ENCODE data around the gene SMIM24.

The SMIM24 gene

GRCh38 chr19:3441089-3441985 lies 39.0 kb downstream of the SMIM24 start:
- no peak for DNase-seq
- H2AFZ ChIP-seq (ENCODE audit: low read depth, low read length): no peak overlapping the region
- no peak overlapping the region for H3K23ac ChIP-seq (ENCODE audit: low read length in 2 of 2)
- H3K14ac ChIP-seq (ENCODE audit: low read length in 2 of 2): no peak overlapping the region
- no peak overlapping the region for H3K9ac ChIP-seq (ENCODE audit: low read length)
- H3K4me3 ChIP-seq (ENCODE audit: insufficient read depth in 1 of 2, low read depth in 1 of 2, low read length in 2 of 2): no peak overlapping the region
- H2BK5ac ChIP-seq (ENCODE audit: low read depth, low read length, poor library complexity, severe bottlenecking): no peak overlapping the region
- H3K79me1 ChIP-seq (replicated peaks; ENCODE audit: low read length, poor library complexity, severe bottlenecking): peaks cover 48% of the 10 kb centered on the region
- H3K27me3 ChIP-seq (ENCODE audit: control insufficient read depth in 1 of 2, insufficient read depth in 1 of 2, low read length in 2 of 2): no peaks in the 10 kb centered on the region
- no peaks in the 10 kb centered on the region for H3K9me3 ChIP-seq (ENCODE audit: control insufficient read depth, low read length)
- H3K4ac ChIP-seq (ENCODE audit: low read depth in 1 of 2, low read length in 2 of 2): no peak overlapping the region
- H2AK5ac ChIP-seq (ENCODE audit: low read length, severe bottlenecking): no peak overlapping the region
- H3K27ac ChIP-seq (ENCODE audit: low read length, poor library complexity, severe bottlenecking): no peak overlapping the region
- H3K36me3 ChIP-seq (ENCODE audit: control insufficient read depth in 1 of 2, insufficient read depth in 2 of 2, low read depth in 1 of 2, low read length in 2 of 2): peaks cover 65 to 69% of the 10 kb centered on the region in 2 experiments
- no peak overlapping the region for H2BK120ac ChIP-seq (ENCODE audit: low read depth, low read length)
- H3K18ac ChIP-seq (ENCODE audit: low read depth in 1 of 2, low read length in 2 of 2): no peak overlapping the region
- H4K8ac ChIP-seq (ENCODE audit: low read length): no peak overlapping the region
- no peak overlapping the region for H4K91ac ChIP-seq (ENCODE audit: low read length)
- H2BK15ac ChIP-seq (ENCODE audit: low read depth, poor library complexity, severe bottlenecking): no peak overlapping the region
- peaks cover 20% of the 10 kb centered on the region for H3K4me1 ChIP-seq (ENCODE audit: control insufficient read depth, insufficient read depth, low read depth, low read length)
- H3K4me2 ChIP-seq (ENCODE audit: low read length, poor library complexity, severe bottlenecking): no peak overlapping the region
- 75% methylated on average over 25 of the region's 25 CpGs for WGBS
- no peak overlapping the region for H2BK12ac ChIP-seq (ENCODE audit: low read length in 2 of 2)

- H4K8ac ChIP-seq (ENCODE audit: low read length): peak overlapping the region; percentile 8
- H3K27me3 ChIP-seq (ENCODE audit: control insufficient read depth in 1 of 2, insufficient read depth in 1 of 2, low read length in 2 of 2): no peaks in the 10 kb centered on the region
- H2AFZ ChIP-seq (ENCODE audit: low read depth, low read length): no peak overlapping the region
- H3K14ac ChIP-seq (ENCODE audit: low read length in 2 of 2): no peak overlapping the region
- no peaks in the 10 kb centered on the region for H3K9me3 ChIP-seq (ENCODE audit: control insufficient read depth, low read length)
- DNase-seq: no peak
- H3K4me1 ChIP-seq (ENCODE audit: control insufficient read depth, insufficient read depth, low read depth, low read length): peaks cover 15% of the 10 kb centered on the region
- H3K79me1 ChIP-seq (replicated peaks; ENCODE audit: low read length, poor library complexity, severe bottlenecking): peaks cover 39% of the 10 kb centered on the region
- no peak overlapping the region for H3K9ac ChIP-seq (ENCODE audit: low read length)
- H3K18ac ChIP-seq (ENCODE audit: low read depth in 1 of 2, low read length in 2 of 2): no peak overlapping the region
- H2BK12ac ChIP-seq (ENCODE audit: low read length in 2 of 2): no peak overlapping the region
- H3K36me3 ChIP-seq (ENCODE audit: control insufficient read depth in 1 of 2, insufficient read depth in 2 of 2, low read depth in 1 of 2, low read length in 2 of 2): peaks cover 57% of the 10 kb centered on the region in 2 experiments
- H3K4me2 ChIP-seq (ENCODE audit: low read length, poor library complexity, severe bottlenecking): no peak overlapping the region
- no peak overlapping the region for H3K27ac ChIP-seq (ENCODE audit: low read length, poor library complexity, severe bottlenecking)
- no peak overlapping the region for H3K23ac ChIP-seq (ENCODE audit: low read length in 2 of 2)
- no peak overlapping the region for H2BK120ac ChIP-seq (ENCODE audit: low read depth, low read length)
- H2BK15ac ChIP-seq (ENCODE audit: low read depth, poor library complexity, severe bottlenecking): no peak overlapping the region
- H2AK5ac ChIP-seq (ENCODE audit: low read length, severe bottlenecking): no peak overlapping the region
- no peak overlapping the region for H2BK5ac ChIP-seq (ENCODE audit: low read depth, low read length, poor library complexity, severe bottlenecking)
- no peak overlapping the region for H3K4me3 ChIP-seq (ENCODE audit: insufficient read depth in 1 of 2, low read depth in 1 of 2, low read length in 2 of 2)
- 68% methylated on average over 12 of the region's 13 CpGs for WGBS
- H3K4ac ChIP-seq (ENCODE audit: low read depth in 1 of 2, low read length in 2 of 2): no peak overlapping the region
- no peak overlapping the region for H4K91ac ChIP-seq (ENCODE audit: low read length)
Measured at GRCh38 chr19:3440082-3440481, 40.2 kb downstream of the SMIM24 start.

GRCh38 chr19:3434630-3435553 lies 45.4 kb downstream of the SMIM24 start:
- H2AFZ ChIP-seq (ENCODE audit: low read depth, low read length): no peak overlapping the region
- WGBS: 1% methylated on average over 64 of the region's 67 CpGs
- H2AK5ac ChIP-seq (ENCODE audit: low read length, severe bottlenecking): peak overlapping the region; percentile 3
- peak overlapping the region in 1 of 2 experiments; percentile 77 for H3K14ac ChIP-seq (ENCODE audit: low read length in 2 of 2)
- peak overlapping the region; percentile 82 for H3K9ac ChIP-seq (ENCODE audit: low read length)
- peaks cover 43% of the 10 kb centered on the region for H3K79me1 ChIP-seq (replicated peaks; ENCODE audit: low read length, poor library complexity, severe bottlenecking)
- peak overlapping the region; percentile 81 for H3K27ac ChIP-seq (ENCODE audit: low read length, poor library complexity, severe bottlenecking)
- H3K27me3 ChIP-seq (ENCODE audit: control insufficient read depth in 1 of 2, insufficient read depth in 1 of 2, low read length in 2 of 2): no peaks in the 10 kb centered on the region
- peak overlapping the region in 1 of 2 experiments; percentile 42 for H3K23ac ChIP-seq (ENCODE audit: low read length in 2 of 2)
- peaks cover 10% of the 10 kb centered on the region for H3K9me3 ChIP-seq (ENCODE audit: control insufficient read depth, low read length)
- H3K4me3 ChIP-seq (ENCODE audit: insufficient read depth in 1 of 2, low read depth in 1 of 2, low read length in 2 of 2): peak overlapping the region; percentile 63 to 71
- peak overlapping the region in 1 of 2 experiments; percentile 4 for H2BK12ac ChIP-seq (ENCODE audit: low read length in 2 of 2)
- peaks cover 9% of the 10 kb centered on the region for H3K4me1 ChIP-seq (ENCODE audit: control insufficient read depth, insufficient read depth, low read depth, low read length)
- H3K4ac ChIP-seq (ENCODE audit: low read depth in 1 of 2, low read length in 2 of 2): peak overlapping the region; percentile 18 to 92
- peak overlapping the region; percentile 49 to 100 for H3K18ac ChIP-seq (ENCODE audit: low read depth in 1 of 2, low read length in 2 of 2)
- H4K91ac ChIP-seq (ENCODE audit: low read length): peak overlapping the region; percentile 73
- peak overlapping the region; percentile 55 for H2BK15ac ChIP-seq (ENCODE audit: low read depth, poor library complexity, severe bottlenecking)
- H2BK120ac ChIP-seq (ENCODE audit: low read depth, low read length): peak overlapping the region; percentile 55
- H2BK5ac ChIP-seq (ENCODE audit: low read depth, low read length, poor library complexity, severe bottlenecking): peak overlapping the region; percentile 21
- H3K36me3 ChIP-seq (ENCODE audit: control insufficient read depth in 1 of 2, insufficient read depth in 2 of 2, low read depth in 1 of 2, low read length in 2 of 2): peaks cover 50 to 54% of the 10 kb centered on the region in 2 experiments
- peak; percentile 97 for DNase-seq
- H4K8ac ChIP-seq (ENCODE audit: low read length): peak overlapping the region; percentile 80
- peak overlapping the region; percentile 64 for H3K4me2 ChIP-seq (ENCODE audit: low read length, poor library complexity, severe bottlenecking)
